ENCODE results near the gene DNAJC5G.
"Not testable (repeated sequence)": the region's sequence is repeated elsewhere in the genome, so short reads cannot be mapped to it uniquely, and the experiment has no call there.

Gene DNAJC5G

DNA sequence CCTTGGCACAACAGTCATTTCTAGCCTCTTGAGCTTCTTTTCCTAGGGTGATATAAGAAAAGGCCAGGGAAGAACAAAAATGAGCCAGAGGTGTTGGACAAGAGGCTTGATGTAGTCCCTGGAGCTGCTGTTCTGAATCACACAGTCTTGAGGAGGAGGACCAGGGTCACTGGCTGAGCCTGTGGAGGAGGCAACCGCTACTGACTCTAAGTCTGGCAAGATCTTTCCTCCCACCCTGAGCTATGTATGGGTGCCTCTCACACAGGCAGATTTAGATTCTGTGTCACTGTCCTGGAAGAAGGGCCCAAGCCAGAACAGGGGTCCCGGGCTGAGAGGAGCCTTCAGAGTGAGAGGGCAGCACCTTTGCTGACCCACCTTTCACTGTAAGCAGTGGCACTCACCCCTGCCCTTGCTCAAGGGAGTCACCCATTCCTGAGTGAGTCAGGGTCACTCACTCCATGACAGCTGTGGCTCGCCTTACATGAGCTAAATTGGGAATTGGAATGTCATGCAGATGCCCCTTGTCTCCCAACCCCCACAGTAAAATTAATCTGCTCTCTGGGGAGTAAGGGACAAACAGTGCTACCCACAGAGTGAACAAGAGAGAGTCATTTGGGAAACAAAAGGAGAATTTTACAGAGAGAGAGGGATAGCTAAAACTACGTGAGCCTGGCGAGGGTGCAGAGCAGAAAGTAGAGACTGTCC, 6.8 kb downstream of the DNAJC5G start, which contains the start of gene TRIM54:
Gene TRIM54, plus strand, starts transcription at position 575 of the 705 bp plus-strand sequence. CDS start 303 bp downstream, outside the sequence.
- FAIRE-seq, result no peak

DNA sequence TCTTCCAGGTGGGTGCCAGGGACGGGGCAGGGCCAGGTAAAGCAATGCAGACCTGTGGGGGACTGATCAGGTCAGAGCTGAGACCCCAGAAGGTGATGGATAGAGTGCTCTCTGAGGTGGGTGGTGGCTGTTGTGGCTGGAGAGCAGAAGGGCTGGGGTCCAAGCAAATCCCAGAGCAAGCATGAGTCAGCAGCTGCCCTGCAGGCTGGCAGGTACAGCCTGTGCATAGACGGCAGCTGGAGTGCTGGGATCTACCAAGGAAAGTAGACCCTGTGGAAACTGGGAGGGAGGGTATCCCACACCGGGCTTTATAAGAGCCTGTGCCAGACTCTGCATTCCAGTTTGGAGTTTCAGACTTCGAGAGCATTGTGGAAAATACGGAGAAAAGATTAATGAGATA, 7.7 kb downstream of the DNAJC5G start:
- no peak for FAIRE-seq

DNA sequence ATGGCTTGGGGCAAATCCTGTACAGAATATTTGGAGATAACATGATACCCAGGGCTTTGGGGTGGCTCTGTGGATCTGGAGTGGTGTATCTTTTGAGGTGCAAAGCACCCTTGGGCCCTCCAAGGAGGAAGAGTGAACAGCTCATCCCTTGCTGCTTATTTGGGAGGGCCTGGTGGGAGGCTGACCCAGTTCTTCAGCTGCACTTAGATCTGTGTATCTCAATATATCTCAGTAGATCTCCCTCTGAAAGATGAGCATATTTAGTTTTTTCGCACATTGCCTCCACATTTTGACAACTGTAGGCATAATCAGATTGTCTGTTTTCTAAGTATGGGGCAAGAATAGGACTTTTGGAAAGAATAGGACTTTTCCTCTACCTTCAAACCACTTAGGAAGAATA, 9.8 kb downstream of the DNAJC5G start:
- FAIRE-seq, result no peak

DNA sequence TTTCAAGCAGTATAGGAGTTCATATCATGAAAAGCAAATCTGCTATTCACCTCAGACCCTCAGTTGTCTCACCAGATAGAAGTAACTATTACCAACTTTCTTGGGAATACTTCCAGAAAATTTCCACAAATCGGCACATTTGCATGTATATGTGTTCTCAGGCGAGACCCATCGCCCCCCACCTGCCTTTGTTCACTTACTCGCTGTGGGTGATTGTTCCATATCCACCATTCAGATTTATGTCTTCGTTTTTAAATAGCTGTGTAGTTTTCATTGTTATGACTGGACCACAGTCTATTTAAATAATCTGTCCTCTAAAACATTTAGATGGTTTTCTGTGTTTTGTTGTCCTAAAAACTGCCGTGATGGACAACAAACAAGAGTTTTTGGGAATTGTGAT, 10.2 kb downstream of the DNAJC5G start:
- FAIRE-seq, result no peak

DNA sequence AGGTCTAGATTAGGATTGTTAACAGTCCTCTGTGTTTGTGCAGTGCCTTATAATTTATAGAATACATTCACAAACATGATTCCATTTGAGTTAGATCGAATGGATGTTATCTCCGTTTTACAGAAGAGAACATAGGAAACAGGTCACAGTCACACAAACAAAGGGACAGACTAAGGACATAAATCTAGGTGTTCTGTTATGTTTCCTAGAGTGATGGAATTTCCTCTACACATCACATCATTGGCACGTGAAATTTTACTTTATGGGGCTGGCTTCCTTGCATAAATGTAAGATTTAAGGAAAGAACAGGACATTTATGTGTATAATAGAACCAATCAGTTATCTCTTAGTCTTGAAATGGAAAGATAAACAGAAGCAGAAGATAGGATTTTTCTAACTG, 13.4 kb downstream of the DNAJC5G start:
- FAIRE-seq, result no peak

DNA sequence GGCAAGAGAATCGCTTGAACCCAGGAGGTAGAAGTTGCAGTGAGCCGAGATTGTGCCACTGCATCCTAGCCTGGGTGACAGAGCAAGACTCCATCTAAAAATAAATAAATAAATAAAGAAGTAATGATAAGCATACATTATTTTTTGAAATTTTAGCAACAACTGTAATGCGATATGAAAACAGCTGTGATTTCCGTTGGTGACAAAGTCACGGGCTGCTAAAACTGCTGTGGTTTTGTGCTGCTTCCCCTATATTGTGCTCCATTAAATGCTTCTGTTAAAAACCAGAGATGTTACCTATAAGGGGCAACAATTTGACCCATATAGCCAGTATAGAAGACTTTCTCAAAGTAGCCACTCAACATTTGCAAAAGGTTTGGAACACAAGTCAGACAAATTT, 15.3 kb downstream of the DNAJC5G start:
- no peak for FAIRE-seq

DNA sequence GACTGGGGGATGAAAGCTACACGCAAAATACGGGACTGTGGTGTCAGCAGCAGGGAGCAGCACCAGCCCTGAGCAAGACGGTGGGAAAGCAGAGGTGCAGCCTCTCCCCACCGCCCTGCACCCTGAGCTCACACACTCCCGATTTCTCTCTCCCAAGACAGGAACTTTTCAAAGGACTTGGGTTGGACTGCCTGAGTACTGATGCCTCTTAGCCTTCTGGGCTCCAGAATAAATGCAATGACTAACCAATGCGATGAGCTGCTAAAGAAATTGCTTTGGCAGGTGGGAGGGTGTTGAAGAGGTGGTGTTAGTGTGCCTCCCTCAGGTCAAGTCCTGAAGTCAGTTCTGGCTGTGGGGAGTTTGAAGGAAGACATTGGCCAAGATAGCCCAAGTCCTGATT, 16.6 kb downstream of the DNAJC5G start:
- no peak for FAIRE-seq

DNA sequence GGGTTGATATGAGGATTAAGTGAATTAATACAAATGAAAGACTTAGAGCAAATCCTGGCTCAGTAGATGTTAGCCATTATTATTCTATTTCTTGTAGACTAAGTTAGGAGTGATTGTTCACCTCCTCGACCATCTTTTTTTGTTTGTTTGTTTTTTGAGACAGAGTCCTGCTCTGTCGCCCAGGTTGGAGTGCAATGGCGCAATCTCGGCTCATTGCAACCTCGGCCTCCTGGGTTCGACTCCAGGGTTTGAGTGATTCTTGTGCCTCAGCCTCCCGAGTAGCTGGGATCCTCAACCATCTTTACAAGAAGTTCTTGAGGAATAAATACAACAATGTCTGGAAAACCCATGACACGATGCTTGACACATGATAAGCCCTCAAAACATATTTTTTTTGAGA, 19.7 kb downstream of the DNAJC5G start:
- FAIRE-seq, result no peak

DNA sequence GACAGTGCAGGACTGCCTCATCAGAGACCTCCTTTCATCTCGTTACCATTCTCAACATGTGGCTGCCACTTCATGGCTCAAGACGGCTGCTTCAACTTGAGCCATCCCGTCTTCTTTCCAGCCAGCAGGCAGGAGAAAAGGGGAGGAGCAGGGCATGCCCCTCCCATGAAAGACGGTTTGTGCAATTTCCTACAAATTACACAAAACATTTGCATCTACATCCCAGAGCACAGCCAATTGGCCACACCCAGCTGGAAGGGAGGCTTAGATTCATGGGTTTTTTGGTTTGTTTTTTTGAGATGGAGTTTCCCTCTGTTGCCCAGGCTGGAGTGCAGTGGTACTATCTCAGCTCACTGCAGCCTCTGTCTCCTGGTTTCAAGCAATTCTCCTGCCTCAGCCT, 21.2 kb downstream of the DNAJC5G start:
- FAIRE-seq, result no peak

DNA sequence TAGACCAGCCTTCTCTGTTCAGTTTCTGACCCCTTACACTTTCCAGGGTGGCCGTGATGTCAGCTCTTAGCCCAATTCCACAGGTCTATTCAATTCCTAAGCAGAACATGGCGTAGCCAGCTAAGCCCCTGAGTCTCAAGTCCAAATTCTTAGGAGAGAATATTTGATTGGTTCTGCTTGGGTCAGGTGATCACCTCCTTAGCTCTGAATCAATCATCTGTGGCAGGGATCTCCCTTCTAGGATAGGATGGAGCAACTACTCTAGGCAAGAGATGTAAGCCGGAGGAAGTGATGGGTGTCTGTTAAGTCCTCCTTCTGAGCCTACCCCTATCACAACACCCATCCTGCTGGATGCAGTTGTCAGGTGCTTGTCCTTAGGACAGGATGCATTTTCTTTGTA, 22.0 kb downstream of the DNAJC5G start:
- FAIRE-seq, result no peak

DNA sequence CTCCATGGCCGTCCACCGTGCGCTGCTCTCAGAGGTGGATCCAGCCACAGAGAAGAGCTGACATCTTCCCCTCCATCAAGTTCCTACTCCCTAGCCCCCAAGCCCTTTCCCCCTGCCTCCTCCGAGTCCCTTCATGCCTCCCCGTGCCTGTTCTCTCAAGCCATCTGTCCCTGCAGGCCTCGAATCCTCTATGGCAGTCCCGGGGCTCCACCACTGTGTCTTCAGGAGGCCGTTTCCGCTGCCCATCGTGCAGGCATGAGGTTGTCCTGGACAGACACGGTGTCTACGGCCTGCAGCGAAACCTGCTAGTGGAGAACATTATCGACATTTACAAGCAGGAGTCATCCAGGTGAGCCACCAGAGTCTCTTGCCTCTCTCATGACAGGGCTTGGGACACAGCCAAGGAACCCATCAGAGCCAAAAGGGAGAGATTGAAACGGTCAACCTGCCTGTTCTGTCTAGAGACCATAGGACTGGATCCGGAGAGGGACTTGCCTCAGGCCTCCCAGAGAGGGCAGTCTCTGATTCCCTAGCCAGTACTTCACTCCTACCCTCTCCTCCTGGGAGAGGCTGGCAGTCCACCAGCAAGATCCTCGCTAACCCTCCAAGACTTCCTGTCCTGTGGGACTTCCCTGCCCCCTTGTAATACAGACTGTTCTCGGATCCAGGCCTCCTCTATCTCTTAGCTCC, 23.3 kb downstream of the DNAJC5G start:
- FAIRE-seq, result no peak

DNA sequence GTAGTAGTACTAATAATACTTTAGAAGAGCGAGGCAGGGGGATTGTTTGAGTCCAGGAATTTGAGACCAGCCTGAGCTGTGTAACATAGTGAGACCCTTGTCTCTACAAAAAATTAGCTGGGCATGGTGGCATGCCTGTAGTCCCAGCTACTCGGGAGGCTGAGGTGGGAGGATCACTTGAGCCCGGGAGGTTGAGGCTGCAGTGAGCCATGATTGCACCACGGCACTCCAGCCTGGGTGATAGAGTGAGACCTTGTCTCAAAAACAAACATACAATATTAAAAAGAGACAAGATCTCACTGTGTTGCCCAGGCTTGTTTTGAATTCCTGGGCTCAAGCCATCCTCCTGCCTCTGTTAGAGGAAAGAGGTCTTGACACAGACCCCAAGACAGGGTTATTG, 25.4 kb downstream of the DNAJC5G start:
- FAIRE-seq, result not testable (repeated sequence)

DNA sequence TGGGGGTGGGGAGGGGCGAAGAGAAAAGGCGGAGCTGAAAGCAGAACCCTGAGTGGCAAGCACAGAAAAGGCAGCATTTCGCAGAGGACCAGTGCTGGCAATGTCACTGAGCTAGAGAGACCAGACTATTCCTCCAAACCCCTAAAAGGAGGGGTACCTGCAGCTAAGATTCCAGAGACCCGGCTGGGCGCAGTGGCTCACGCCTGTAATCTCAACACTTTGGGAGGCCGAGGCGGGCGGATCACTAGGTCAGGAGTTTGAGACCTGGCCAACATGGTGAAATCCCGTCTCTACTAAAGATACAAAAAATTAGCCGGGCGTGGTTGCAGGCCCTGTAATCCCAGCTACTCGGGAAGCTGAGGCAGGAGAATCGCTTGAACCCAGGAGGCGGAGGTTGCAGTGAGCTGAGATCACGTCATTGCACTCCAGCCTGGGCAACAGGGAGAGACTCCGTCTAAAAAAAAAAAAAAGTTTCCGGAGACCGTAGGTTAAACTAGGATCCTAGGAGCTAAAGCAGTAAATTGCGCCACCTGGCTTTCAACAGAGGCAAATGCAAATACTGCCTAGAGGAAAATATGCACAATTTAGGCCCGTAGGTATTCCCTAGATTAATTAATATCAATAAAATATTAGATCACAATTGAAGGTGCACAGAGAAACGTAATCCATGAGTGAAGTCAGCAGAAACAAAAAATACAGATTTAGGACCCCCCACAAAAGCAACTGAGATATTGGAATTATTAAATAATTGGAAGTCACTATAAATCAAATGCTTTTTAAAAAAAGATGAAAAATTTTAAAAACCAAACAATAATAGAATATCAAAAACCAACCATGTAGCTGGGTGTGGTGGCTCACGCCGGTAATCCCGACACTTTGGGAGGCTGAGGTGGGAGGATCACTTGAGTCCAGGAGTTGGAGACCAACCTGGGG, 28.1 kb downstream of the DNAJC5G start:
- FAIRE-seq, result peak; percentile 90

DNA sequence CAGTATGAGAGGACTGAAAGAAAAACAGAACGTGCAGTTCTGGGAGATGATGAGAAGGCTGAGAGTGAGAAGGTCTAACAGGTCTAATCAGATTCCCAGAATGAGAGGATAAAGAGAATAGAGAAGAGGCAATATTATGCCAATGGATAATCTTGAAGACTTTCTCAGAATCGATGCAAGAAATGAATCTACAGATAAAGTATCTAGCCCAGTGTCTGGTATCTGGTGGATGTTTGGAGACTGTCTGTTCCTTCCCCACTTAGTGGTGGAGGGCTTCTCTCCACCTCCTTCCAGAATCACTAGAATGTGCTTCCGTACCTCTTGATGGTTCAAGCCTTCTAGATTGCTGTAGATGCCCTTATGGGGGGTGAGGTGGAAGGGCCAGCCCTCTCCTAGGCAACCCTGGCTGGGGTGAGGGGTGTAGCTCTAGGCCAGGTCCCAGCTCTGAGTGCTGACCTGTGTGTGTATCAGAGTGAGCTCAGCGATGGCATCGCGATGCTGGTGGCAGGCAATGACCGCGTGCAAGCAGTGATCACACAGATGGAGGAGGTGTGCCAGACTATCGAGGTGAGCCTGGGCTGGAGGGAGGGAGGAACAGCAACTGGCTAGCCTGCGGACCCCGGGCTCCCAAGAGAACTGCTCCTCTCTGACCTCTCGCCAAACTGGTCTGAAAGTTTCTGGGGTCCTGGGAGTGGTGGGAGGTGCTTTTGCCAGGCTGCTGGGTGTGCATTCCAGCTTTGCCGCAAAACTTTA, 29.4 kb downstream of the DNAJC5G start:
- FAIRE-seq, result no peak

DNA sequence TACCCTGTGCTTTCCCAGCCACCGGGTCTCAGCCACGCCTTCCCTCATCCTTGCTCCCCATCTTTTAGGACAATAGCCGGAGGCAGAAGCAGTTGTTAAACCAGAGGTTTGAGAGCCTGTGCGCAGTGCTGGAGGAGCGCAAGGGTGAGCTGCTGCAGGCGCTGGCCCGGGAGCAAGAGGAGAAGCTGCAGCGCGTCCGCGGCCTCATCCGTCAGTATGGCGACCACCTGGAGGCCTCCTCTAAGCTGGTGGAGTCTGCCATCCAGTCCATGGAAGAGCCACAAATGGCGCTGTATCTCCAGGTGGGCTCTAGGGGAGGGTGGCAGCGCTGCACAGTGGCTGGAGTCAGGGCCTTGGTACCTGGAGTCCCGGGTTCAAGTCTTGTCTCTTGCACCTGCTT, 30.3 kb downstream of the DNAJC5G start:
- no peak for FAIRE-seq

DNA sequence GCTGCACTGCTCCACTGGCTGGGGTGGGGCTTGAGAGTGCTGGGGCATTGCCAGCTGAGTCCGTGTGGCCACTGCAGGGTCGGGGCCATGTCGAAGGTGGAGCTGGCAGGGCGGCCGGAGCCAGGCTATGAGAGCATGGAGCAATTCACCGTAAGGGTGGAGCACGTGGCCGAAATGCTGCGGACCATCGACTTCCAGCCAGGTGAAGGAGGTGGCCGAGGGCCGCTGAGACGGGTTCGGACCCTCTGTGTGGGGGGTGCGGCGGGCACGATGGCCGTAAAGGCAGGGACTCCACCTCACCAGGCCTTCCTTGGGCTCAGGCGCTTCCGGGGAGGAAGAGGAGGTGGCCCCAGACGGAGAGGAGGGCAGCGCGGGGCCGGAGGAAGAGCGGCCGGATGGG, 30.9 kb downstream of the DNAJC5G start:
- no peak for FAIRE-seq

DNA sequence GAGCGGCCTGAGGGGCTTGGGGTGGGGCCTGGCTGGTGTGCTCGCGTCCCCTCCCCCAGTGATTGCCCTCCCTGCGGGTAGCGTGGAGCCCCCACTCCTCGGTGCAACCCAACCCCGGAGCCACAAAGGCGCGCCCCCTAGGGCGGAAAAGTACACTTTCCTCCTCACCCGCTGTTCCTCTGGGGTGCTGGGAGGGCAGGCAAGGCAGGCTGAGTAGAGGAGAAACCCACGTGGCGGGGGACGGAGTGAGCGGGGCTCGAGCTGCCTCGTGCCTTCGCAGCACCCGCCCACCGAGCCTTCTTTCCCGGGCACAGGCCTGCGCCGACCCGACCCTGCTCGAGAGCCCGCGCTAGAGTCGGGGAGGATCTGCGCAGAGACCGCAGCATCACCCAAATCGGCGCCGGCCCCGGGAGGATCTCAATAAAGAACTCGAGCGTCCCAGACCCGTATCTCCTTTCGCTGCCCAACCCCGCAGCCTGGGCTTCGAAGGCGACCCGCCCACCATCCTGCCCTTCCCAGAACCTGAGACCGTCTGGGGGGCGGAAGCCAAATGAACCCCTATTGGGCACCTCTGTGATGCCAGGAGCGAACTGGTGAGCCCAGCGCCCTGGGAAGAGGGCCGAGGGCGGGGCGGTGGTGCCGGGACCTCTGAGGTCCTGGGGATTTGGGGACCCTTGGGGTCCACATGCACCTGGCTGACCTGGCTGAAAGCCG, 31.5 kb downstream of the DNAJC5G start:
- FAIRE-seq, result no peak

DNA sequence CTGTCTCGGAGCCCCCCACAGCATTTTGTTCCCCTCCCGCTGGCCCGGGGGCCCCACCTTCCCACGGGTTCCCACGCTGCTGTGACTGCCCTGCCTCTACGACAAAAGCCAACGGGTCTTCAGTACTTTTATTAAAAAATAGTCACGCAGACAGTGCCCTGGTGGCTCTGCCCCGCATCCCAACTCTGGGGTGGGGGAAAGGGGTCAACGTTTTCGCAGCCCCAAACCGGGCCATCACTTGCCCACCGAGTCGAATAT, 32.0 kb downstream of the DNAJC5G start:
- FAIRE-seq, result no peak

DNA sequence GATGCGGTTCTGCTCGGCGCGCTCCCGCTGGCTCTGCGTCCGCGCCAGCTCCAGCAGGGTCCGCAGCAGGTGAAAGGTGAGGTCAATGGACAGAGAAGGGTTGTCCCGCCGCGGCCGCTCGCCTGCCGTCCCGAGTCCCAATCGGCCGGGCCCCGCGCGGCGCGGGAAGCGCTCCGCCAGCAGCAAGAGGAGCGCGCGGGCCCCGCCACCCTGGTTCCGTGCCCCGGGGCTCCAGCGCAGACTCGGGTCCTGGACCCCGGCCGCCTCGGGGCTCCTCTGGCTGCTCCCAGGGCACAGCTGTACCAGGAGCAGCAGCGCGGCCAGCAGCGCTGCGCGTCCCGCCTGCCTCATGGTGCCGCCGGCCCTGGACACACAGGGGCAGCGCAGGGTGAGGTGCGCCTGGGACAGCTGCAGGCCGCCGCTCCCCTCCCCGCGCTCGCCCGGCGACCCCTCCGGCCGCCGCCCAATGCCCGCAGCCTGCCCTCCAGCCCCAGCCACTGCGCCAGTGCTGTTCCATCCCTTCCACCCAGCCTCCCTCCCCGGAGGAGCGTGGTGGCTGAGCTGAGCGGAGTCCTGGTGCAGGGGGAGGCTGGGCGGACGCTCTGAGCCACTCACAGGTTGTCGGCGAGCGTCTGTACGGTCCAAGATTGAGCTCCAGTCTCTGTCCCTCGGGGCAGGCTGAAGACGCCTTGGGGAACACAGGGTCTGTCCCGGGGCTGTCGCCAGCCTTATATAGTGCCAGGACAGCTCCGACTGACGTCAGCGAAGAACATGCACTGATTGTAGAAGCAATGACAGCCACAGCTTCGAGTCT, 32.5 kb downstream of the DNAJC5G start:
- no peak for FAIRE-seq

DNA sequence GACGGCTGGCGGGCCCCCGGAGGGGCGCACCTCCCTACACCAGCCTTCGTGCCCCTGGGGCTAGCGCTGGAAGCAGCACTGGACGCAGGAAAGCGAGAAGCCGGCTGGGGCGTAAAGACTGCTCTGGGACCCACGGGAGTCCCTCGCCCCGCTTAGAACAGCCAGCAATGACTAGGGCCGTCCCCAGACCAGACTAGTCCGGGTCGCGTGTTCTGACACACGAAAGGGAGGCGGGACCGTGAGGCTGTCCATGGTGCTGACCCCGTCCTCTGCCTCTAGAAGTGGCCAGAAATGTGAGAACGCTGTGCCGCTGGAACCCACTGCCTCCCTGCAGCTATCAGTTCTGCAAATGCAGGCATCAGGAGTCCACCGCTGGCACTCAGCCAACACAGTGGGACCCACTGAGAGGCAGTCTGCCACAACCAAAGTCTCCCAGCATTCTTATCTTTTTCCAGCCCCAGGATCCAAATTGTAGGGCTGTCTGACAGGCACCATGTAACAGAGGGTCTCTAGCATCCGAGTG, 33.2 kb downstream of the DNAJC5G start, which contains the start of gene UCN:
Gene UCN, minus strand, starts transcription at position 87 of the 523 bp plus-strand sequence. CDS start 550 bp downstream, outside the sequence.
- FAIRE-seq, result no peak

DNA sequence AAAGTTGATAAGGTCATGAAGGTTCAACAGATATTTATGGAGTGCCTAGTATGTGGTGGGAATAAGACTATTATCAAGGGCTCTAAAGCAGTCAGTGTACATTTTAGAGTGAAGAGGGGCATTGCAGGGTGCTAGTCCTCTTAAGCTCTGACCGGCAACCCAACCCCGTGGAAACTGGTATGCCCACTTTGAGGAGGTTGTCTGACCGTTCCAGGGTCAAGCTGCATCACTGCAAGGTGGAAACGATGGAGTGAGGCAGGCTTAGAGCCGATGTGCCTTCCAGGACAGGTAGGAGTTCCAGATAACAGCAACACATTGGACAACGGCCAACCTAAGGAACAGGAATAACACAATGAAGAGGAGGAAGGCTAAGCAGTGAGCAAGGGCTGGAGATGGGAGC, 34.4 kb downstream of the DNAJC5G start:
- FAIRE-seq, result no peak

Data from TTC549 (cell line).